Measurements from ENCODE around the gene ASAP2.

The ASAP2 gene

DNA sequence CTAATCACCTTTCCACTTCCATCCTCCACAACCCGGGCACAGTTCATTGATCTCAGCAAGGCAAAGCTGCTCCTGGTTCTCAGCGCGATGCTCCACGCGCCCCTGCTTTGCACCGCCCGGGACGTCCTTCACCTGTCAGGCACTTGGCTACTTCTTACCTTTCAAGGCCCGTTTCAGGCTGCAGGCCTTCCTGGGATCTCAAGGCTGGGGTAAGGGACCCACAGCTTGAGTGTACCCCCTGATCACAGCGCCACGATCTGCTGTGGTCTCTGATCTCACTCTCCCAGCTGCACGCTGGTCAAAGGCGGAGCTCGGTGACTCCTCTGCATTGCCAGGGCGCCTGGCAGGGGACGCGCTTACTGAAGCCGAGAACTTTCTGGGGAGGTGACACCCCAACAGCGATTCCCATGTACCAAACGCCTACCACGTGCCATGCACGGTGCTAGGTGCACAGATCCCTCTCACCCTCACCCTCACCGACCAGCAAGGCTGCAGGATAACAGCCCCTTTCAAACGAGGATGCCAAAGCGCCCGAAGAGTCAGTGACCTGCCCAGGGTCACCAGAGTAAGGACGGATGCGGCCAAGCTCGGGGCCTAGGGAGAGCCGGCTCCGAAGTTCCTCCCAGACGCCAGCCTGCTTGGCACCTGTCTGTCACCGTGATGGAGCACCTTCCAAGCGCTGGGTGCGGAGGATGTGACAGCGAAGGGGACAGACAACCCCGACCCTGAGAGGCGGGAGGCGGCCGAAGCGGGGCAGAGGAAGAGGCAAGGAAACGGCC, 215.9 kb downstream of the ASAP2 start:
- H3K4me3 ChIP-seq (ENCODE audit: low read length): peak overlapping the region; percentile 96
- H3K4me1 ChIP-seq (ENCODE audit: control insufficient read depth, insufficient read depth, low read length): peaks cover 19% of the 10 kb centered on the region
- no peaks in the 10 kb centered on the region for H3K9me3 ChIP-seq (replicated peaks; ENCODE audit: low read length)
- H3K36me3 ChIP-seq (ENCODE audit: insufficient read depth, low read length): peaks cover 20% of the 10 kb centered on the region
- H3K27me3 ChIP-seq (ENCODE audit: control insufficient read depth, insufficient read depth, low read length): no peaks in the 10 kb centered on the region
- peak overlapping the region; percentile 92 for H3K4me2 ChIP-seq (ENCODE audit: low read length)
- peak overlapping the region; percentile 97 for H3K9ac ChIP-seq (ENCODE audit: low read depth, low read length)

DNA sequence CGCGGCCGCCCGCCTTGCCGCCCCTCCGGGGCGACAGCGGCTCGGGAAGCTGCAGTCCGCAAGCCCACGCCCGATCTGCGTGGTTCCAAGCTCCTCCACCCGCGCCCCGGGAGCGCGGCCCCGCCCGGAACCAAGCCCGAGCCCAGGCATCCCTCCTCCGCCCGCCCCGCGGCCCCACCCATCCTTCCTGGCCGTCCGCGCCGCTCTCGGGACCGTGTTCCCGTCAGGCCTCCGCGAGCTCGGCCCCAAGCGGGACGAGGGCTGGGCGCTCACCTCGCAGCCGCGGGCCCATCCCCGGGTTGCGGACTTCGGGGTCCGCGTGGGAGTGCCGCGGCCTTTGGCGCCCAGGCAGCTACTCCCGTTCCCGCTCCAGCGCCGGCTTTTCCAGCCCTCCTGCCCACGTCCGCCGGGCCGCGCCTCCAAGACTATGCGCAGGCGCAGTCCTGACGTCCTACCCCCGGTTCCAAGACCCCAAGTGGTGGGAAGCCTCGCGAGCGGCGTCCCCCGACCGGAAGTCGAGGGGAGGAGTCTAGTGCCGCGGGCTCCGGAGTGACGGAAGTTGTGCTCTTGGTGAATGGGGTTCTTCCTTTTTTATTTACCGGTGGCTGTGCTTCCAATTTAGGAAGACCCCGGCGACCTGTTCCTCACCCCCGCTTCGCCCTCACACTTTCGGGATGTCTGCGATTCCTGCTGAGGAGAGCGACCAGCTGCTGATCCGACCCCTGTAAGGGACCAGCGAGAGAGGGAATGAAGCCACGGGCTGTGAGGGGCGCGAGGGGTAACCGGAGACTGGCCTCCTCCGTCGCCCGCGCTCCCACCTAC, 216.7 kb downstream of the ASAP2 start, which contains the start of the genes CPSF3 and ITGB1BP1:
Gene CPSF3, plus strand, starts transcription at position 555 of the 822 bp plus-strand sequence. Its CDS starts 120 bp downstream, at position 675.
Gene ITGB1BP1, minus strand, starts transcription at position 429 of the 822 bp plus-strand sequence. CDS start 4,831 bp downstream, outside the sequence.
- Histone ChIP-seq H3K4me3 (ENCODE audit: low read length) (peak within 1 kb of the TSS; percentile 96), H3K9me3 (replicated peaks; ENCODE audit: low read length) (no peaks in the 10 kb centered on the region), H3K27me3 (ENCODE audit: control insufficient read depth, insufficient read depth, low read length) (no peaks in the 10 kb centered on the region), H3K4me1 (ENCODE audit: control insufficient read depth, insufficient read depth, low read length) (peaks cover 19% of the 10 kb centered on the region), H3K4me2 (ENCODE audit: low read length) (peak within 1 kb of the TSS; percentile 95), H3K36me3 (ENCODE audit: insufficient read depth, low read length) (peaks cover 12% of the 10 kb centered on the region), H3K9ac (ENCODE audit: low read depth, low read length) (peak within 1 kb of the TSS; percentile 97)

DNA sequence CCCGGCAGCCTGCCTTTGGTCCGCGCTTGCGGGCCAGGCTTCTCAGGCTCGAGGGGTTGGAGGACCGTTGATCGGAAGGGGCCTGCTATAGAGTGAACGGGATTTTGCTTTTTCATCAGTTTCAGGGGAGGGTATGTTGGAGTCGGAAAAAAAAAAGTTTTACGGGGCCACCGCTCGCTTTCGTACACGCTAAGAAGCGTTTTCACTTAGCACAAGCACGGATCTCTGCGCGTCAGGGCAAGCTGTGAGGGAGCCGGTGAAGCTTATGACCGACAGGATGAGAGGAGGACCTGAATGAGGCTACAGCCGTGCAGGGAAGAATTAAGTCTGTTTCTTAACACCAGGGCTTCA, 217.3 kb downstream of the ASAP2 start:
- H3K4me2 ChIP-seq (ENCODE audit: low read length): peak overlapping the region; percentile 95
- H3K4me1 ChIP-seq (ENCODE audit: control insufficient read depth, insufficient read depth, low read length): peaks cover 25% of the 10 kb centered on the region
- H3K4me3 ChIP-seq (ENCODE audit: low read length): peak overlapping the region; percentile 96
- H3K9ac ChIP-seq (ENCODE audit: low read depth, low read length): peak overlapping the region; percentile 97
- no peaks in the 10 kb centered on the region for H3K9me3 ChIP-seq (replicated peaks; ENCODE audit: low read length)
- H3K36me3 ChIP-seq (ENCODE audit: insufficient read depth, low read length): peaks cover 7% of the 10 kb centered on the region
- H3K27me3 ChIP-seq (ENCODE audit: control insufficient read depth, insufficient read depth, low read length): no peaks in the 10 kb centered on the region

DNA sequence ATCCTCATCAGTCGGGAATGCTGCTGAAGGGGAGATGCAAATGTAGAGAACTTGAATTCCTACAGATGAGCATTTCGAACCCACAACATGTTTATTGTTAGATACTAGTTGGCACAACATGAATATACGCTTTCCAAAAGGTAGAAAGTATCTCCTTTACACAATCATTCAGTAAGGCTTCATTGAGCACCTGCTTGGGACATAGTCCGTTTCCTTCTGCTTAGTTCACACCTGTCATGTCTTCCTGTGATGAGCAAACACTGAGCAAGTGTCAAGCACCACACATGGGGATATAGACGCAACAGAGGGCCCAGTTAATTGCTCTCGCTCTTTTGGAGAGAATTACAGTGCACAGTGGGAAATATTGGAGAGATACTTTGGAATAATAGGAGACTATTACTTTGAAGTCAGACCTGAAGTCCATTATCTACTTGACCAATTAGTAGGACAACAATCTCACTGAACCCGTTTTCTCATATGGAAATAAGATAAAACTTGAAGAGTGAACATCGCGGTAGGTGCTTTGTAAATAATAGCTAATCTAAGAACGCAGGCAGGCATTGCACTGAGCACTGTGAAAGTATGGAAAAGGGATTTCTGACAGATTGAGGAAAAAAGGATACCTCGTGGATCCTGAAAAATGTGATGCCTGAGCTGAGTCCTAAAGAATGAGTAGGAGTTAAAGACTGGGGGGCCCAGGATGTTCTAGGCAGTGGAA, 218.0 kb downstream of the ASAP2 start:
- H3K36me3 ChIP-seq (ENCODE audit: insufficient read depth, low read length): peaks cover 9% of the 10 kb centered on the region
- H3K9ac ChIP-seq (ENCODE audit: low read depth, low read length): peak overlapping the region; percentile 97
- H3K4me2 ChIP-seq (ENCODE audit: low read length): peak overlapping the region; percentile 95
- H3K4me1 ChIP-seq (ENCODE audit: control insufficient read depth, insufficient read depth, low read length): peaks cover 30% of the 10 kb centered on the region
- peak overlapping the region; percentile 96 for H3K4me3 ChIP-seq (ENCODE audit: low read length)
- no peaks in the 10 kb centered on the region for H3K27me3 ChIP-seq (ENCODE audit: control insufficient read depth, insufficient read depth, low read length)
- H3K9me3 ChIP-seq (replicated peaks; ENCODE audit: low read length): no peaks in the 10 kb centered on the region

DNA sequence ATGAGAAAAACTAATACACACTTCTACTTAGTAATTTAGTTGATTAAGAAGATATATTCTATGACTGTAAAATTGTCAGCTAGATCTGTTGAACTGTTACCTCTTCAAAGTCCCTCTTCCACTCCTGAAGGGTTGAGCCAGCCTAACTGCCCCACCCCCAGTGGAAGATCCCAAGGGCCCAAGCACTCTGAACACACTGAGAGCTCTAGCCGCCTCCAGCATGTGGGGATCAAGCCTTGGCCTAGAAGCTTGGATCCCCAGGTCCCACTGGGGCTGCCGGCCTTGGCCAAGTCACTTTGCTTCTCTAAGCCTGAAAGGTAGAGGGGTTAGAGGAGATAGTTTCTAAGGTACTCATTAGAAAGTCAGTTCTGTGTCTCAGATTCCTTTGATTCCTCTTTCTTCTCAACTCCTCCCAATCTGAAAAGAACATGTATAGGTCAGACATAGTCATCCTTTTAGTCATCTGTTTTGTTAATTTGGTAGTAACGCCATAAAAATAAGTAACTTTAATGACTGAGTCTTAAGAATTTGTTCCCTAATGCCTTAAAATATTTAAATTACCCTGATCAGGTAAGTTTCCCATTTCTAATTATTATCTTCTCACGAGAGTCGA, 222.5 kb downstream of the ASAP2 start:
- Histone ChIP-seq H3K4me3 (ENCODE audit: low read length) (no peak overlapping the region), H3K36me3 (ENCODE audit: insufficient read depth, low read length) (peaks cover 40% of the 10 kb centered on the region), H3K9ac (ENCODE audit: low read depth, low read length) (no peak overlapping the region), H3K4me2 (ENCODE audit: low read length) (peak overlapping the region; percentile 38), H3K27me3 (ENCODE audit: control insufficient read depth, insufficient read depth, low read length) (no peaks in the 10 kb centered on the region), H3K9me3 (replicated peaks; ENCODE audit: low read length) (no peaks in the 10 kb centered on the region), H3K4me1 (ENCODE audit: control insufficient read depth, insufficient read depth, low read length) (peaks cover 34% of the 10 kb centered on the region)

DNA sequence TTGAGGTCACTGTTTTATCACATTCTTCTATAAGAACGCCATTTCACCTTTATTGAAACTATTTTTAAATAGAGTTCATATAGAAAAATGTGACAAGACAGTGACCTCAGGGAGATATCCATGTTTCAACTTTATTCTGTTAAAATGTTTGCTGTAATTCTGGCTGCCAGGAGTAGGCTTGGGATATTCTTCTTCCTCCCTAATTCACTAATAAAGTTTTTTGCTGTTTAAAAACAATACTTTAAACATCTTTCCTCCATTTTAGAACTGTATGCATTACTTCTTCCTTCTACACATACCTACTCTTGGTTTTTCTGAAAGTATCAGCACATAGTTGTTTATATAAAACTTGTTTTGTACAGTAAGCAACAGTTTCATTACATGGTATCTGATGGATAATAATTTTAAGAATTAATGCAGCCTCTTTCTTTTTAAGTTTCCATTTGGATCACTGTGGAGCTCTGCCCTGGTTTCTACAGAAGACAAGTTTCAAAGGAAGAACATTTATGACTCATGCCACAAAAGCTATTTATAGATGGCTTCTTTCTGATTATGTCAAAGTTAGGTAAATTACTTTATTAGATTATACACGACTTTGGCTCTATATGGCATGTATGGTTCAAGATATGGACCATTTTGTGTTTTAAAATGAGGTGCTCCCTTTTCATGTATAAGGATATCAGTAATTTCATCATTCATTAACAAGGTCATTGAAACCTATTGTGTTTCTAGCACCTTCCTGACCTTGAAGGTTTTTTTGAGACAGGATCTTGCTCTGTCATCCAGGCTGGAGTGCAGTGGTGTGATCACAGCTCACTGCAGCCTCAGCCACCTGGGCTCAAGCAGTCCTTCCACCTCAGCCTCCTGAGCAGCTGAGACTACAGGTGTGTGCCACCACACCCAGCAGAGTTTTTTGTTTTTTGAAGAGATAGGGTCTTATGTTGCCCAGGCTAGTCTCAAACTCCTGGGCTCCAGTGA, 224.0 kb downstream of the ASAP2 start:
- Histone ChIP-seq H3K36me3 (ENCODE audit: insufficient read depth, low read length) (peaks cover 48% of the 10 kb centered on the region), H3K9ac (ENCODE audit: low read depth, low read length) (no peak overlapping the region), H3K27me3 (ENCODE audit: control insufficient read depth, insufficient read depth, low read length) (no peaks in the 10 kb centered on the region), H3K4me1 (ENCODE audit: control insufficient read depth, insufficient read depth, low read length) (peaks cover 23% of the 10 kb centered on the region), H3K4me3 (ENCODE audit: low read length) (no peak overlapping the region), H3K4me2 (ENCODE audit: low read length) (no peak overlapping the region), H3K9me3 (replicated peaks; ENCODE audit: low read length) (no peaks in the 10 kb centered on the region)

DNA sequence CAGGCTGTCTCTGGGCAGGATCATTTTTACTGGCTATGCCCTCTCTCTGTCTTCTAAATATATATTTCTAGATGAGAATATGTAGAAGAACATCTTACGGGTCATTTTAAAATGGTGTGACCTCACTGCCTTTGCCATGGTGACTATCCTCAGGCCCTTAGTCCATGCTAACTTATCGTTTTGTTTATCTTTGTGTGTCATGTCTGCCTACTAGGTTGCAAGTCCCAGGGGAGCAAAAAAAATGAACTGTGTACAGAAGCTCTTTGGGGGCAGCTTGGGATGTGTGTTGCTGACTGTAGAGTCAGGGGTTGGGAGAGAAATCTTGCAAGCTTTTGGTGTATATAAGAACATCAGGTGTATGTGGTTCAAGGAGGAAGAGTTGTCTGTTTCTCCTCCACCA, 227.9 kb downstream of the ASAP2 start:
- H3K27me3 ChIP-seq (ENCODE audit: control insufficient read depth, insufficient read depth, low read length): no peaks in the 10 kb centered on the region
- H3K36me3 ChIP-seq (ENCODE audit: insufficient read depth, low read length): peaks cover 61% of the 10 kb centered on the region
- H3K4me1 ChIP-seq (ENCODE audit: control insufficient read depth, insufficient read depth, low read length): peaks cover 14% of the 10 kb centered on the region
- H3K9me3 ChIP-seq (replicated peaks; ENCODE audit: low read length): no peaks in the 10 kb centered on the region
- H3K4me2 ChIP-seq (ENCODE audit: low read length): no peak overlapping the region
- H3K4me3 ChIP-seq (ENCODE audit: low read length): no peak overlapping the region
- no peak overlapping the region for H3K9ac ChIP-seq (ENCODE audit: low read depth, low read length)

DNA sequence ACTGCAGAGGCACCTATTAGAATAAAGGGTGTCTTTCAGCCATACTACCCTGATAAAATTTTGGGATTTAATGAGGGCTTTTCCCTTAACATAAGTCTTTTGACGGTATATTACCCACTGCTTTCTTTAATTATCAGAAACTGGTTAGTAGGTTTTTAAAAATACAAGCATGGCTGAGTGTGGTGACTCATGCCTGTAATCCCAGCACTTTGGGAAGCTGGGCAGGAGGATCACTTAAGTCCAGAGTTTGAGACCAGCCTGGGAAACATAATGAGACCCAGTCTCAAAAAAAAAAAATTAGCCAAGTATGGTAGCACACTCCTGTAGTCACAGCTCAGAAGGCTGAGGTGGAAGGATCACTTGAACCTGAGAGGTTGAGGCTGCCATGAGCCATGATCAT, 232.9 kb downstream of the ASAP2 start:
- H3K4me3 ChIP-seq (ENCODE audit: low read length): peak overlapping the region; percentile 22
- peak overlapping the region; percentile 69 for H3K4me2 ChIP-seq (ENCODE audit: low read length)
- H3K9ac ChIP-seq (ENCODE audit: low read depth, low read length): peak overlapping the region; percentile 65
- H3K27me3 ChIP-seq (ENCODE audit: control insufficient read depth, insufficient read depth, low read length): no peaks in the 10 kb centered on the region
- peaks cover 45% of the 10 kb centered on the region for H3K36me3 ChIP-seq (ENCODE audit: insufficient read depth, low read length)
- peaks cover 19% of the 10 kb centered on the region for H3K4me1 ChIP-seq (ENCODE audit: control insufficient read depth, insufficient read depth, low read length)
- H3K9me3 ChIP-seq (replicated peaks; ENCODE audit: low read length): no peaks in the 10 kb centered on the region

DNA sequence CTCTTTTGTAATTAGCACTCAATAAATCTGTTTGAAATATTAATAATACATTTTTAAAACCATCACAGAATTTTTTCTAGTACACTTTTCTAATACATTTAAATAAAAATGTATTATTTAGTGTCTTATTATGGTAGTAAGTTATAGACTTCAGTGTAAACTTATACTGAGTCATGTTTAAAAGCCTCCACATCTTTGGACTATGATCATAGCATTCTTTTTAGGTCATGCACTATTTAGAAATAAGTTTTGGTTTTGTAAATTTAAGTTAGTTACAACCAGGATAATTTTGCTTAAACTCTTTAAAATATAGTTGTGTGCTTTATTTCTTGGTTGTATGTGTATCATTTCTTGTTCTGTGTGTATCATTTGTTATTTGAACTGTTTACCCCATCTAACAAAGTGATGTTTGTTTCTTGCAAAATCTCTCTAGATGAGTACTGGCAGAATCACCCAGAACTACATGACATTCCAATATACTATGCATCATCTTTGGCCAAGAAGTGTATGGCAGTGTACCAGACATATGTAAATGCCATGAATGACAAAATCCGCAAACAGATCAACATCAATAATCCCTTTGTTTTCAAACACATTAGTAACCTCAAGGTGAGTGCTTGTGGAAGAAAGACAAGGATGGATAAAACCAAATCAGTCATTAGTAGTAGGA, 233.6 kb downstream of the ASAP2 start:
- no peaks in the 10 kb centered on the region for H3K9me3 ChIP-seq (replicated peaks; ENCODE audit: low read length)
- H3K27me3 ChIP-seq (ENCODE audit: control insufficient read depth, insufficient read depth, low read length): no peaks in the 10 kb centered on the region
- H3K4me1 ChIP-seq (ENCODE audit: control insufficient read depth, insufficient read depth, low read length): peaks cover 19% of the 10 kb centered on the region
- H3K9ac ChIP-seq (ENCODE audit: low read depth, low read length): peak overlapping the region; percentile 65
- peak overlapping the region; percentile 69 for H3K4me2 ChIP-seq (ENCODE audit: low read length)
- no peak overlapping the region for H3K4me3 ChIP-seq (ENCODE audit: low read length)
- H3K36me3 ChIP-seq (ENCODE audit: insufficient read depth, low read length): peaks cover 47% of the 10 kb centered on the region

DNA sequence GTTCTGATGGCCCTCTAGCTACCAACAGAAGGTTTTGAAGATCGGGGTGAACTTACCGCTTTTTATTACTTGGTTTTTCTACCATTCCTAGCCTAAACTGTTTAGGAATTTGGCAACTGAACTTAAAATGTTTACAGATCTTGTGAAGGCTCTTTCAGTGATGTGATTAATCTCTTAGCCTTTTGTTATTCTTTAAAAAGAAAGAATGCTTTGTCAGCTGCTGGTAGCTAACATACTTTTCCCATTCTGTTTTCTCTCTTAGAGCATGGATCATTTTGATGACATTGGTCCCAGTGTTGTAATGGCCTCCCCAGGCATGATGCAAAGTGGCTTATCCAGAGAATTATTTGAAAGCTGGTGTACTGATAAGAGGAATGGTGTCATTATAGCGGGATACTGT, 234.9 kb downstream of the ASAP2 start:
- H3K4me2 ChIP-seq (ENCODE audit: low read length): no peak overlapping the region
- H3K27me3 ChIP-seq (ENCODE audit: control insufficient read depth, insufficient read depth, low read length): no peaks in the 10 kb centered on the region
- peaks cover 42% of the 10 kb centered on the region for H3K36me3 ChIP-seq (ENCODE audit: insufficient read depth, low read length)
- no peak overlapping the region for H3K4me3 ChIP-seq (ENCODE audit: low read length)
- no peak overlapping the region for H3K9ac ChIP-seq (ENCODE audit: low read depth, low read length)
- H3K9me3 ChIP-seq (replicated peaks; ENCODE audit: low read length): no peaks in the 10 kb centered on the region
- peaks cover 19% of the 10 kb centered on the region for H3K4me1 ChIP-seq (ENCODE audit: control insufficient read depth, insufficient read depth, low read length)

Data from skeletal muscle satellite cell (primary cell).